ENCODE measurements around the gene FBXL14.

FBXL14 gene

GRCh38 chr12:1595026-1595561 is 713 bp upstream of the FBXL14 start:
- DNase-seq = peak in 19 of 58 donors; percentile 20 to 75 (median 49)

GRCh38 chr12:1594006-1594260 is 448 bp downstream of the FBXL14 start:
- peak in 10 of 58 donors; percentile 13 to 72 (median 50) for DNase-seq

GRCh38 chr12:1593174-1594005 is 991 bp downstream of the FBXL14 start:
- DNase-seq = peak in 25 of 58 donors; percentile 20 to 72 (median 49)

- DNase-seq = peak in 41 of 58 donors; percentile 20 to 65 (median 44)
Measured at GRCh38 chr12:1592444-1593173, 1.8 kb downstream of the FBXL14 start.

- DNase-seq = no peak
Measured at GRCh38 chr12:1591543-1591942, 2.8 kb downstream of the FBXL14 start.

GRCh38 chr12:1591034-1591433 is 3.3 kb downstream of the FBXL14 start:
- no peak for DNase-seq

- DNase-seq = peak in 44 of 58 donors; percentile 8 to 74 (median 42)
Measured at GRCh38 chr12:1590221-1590979, 4.0 kb downstream of the FBXL14 start.

GRCh38 chr12:1588575-1588947 is 5.8 kb downstream of the FBXL14 start:
- no peak for DNase-seq

GRCh38 chr12:1587927-1588574 is 6.3 kb downstream of the FBXL14 start:
- no peak for DNase-seq

- DNase-seq = no peak
Measured at GRCh38 chr12:1584326-1584725, 10.1 kb downstream of the FBXL14 start.

- DNase-seq = peak in 45 of 58 donors; percentile 5 to 80 (median 42)
Measured at GRCh38 chr12:1583421-1584078, 10.8 kb downstream of the FBXL14 start.

GRCh38 chr12:1582709-1583050 is 11.7 kb downstream of the FBXL14 start:
- DNase-seq = no peak

GRCh38 chr12:1581973-1582708 is 12.2 kb downstream of the FBXL14 start:
- no peak for DNase-seq

GRCh38 chr12:1580526-1580925 is 13.9 kb downstream of the FBXL14 start:
- no peak for DNase-seq

GRCh38 chr12:1579651-1580435 is 14.5 kb downstream of the FBXL14 start:
- no peak for DNase-seq

- DNase-seq = no peak
Measured at GRCh38 chr12:1576410-1577241, 17.8 kb downstream of the FBXL14 start.

- DNase-seq = no peak
Measured at GRCh38 chr12:1575408-1576401, 18.7 kb downstream of the FBXL14 start.
